Neuronal stem cell (in vitro differentiated cells): ENCODE results near the gene ERC2.

ENCODE experiments used
- DNase-seq: peaks from one replicate; pipeline ENCODE4 v3.0.0-alpha.2; 2013; ENCODE audit warnings: low spot score
- H2AFZ ChIP-seq: one replicate; pipeline ENCODE4 v1.6.1; 2013; ENCODE audit warnings: mild to moderate bottlenecking, low read length, inconsistent platforms
- H2AK5ac ChIP-seq: 2 replicates; pipeline ENCODE4 v1.6.1; 2013; ENCODE audit warnings: low read depth, mild to moderate bottlenecking, inconsistent platforms, low read length, moderate library complexity, mixed read lengths
- H2BK120ac ChIP-seq: 2 replicates; pipeline ENCODE4 v1.6.1; 2013; ENCODE audit warnings: low read depth, mild to moderate bottlenecking, inconsistent platforms, low read length, moderate library complexity, mixed read lengths
- H2BK12ac ChIP-seq: one replicate; pipeline ENCODE4 v1.6.1; 2013; ENCODE audit warnings: low read length, inconsistent platforms
- H2BK15ac ChIP-seq: 2 replicates; pipeline ENCODE4 v1.6.1; 2013; ENCODE audit warnings: mild to moderate bottlenecking, low read length, inconsistent platforms, mixed read lengths
- H2BK5ac ChIP-seq: one replicate; pipeline ENCODE4 v1.6.1; 2013; ENCODE audit warnings: inconsistent platforms, mild to moderate bottlenecking, low read length, moderate library complexity
- H3K14ac ChIP-seq: one replicate; pipeline ENCODE4 v1.6.1; 2013; ENCODE audit warnings: low read length, inconsistent platforms
- H3K18ac ChIP-seq: 2 replicates; pipeline ENCODE4 v1.6.1; 2013; ENCODE audit warnings: low read length, inconsistent platforms
- H3K23ac ChIP-seq: 2 replicates; pipeline ENCODE4 v1.6.1; 2013; ENCODE audit warnings: low read depth, mild to moderate bottlenecking, mixed read lengths, low read length, inconsistent platforms; ENCODE audit not compliant: poor library complexity
- H3K27ac ChIP-seq: replicated peaks from 3 replicates; pipeline ENCODE4 v1.5.1; 2013; ENCODE audit warnings: low read length, inconsistent platforms
- H3K27me3 ChIP-seq, 3 experiments: 2 replicates each; pipeline ENCODE4 v1.6.1; 2013; ENCODE audit warnings: low read length in 3 of 3, mild to moderate bottlenecking in 2 of 3, inconsistent platforms in 1 of 3, low read depth in 1 of 3, mixed read lengths in 1 of 3, moderate library complexity in 1 of 3; ENCODE audit not compliant: control insufficient read depth in 3 of 3, insufficient read depth in 3 of 3
- H3K36me3 ChIP-seq, 2 donors: replicated peaks in 1 of 2; 2 replicates each; pipeline ENCODE4 v1.6.1; 2013; ENCODE audit warnings: low read length in 2 of 2; ENCODE audit not compliant: control insufficient read depth in 2 of 2, insufficient read depth in 2 of 2
- H3K4ac ChIP-seq: 2 replicates; pipeline ENCODE4 v1.6.1; 2013; ENCODE audit warnings: inconsistent platforms, mild to moderate bottlenecking, low read length, moderate library complexity
- H3K4me1 ChIP-seq, 2 donors: 1 replicate in 1 of 2; 2 replicates in 1 of 2; pipeline ENCODE4 v1.6.1; 2013; ENCODE audit warnings: low read length in 2 of 2, low read depth in 1 of 2; ENCODE audit not compliant: control insufficient read depth in 2 of 2, insufficient read depth in 1 of 2
- H3K4me2 ChIP-seq: one replicate; pipeline ENCODE4 v1.6.1; 2013; ENCODE audit warnings: mild to moderate bottlenecking, low read length, inconsistent platforms; ENCODE audit not compliant: insufficient read depth, poor library complexity, severe bottlenecking
- H3K4me3 ChIP-seq, 2 donors: 2 replicates each; pipeline ENCODE4 v1.5.1; 2013; ENCODE audit warnings: low read length in 2 of 2, mild to moderate bottlenecking in 2 of 2, inconsistent platforms in 1 of 2, moderate library complexity in 1 of 2
- H3K79me1 ChIP-seq: one replicate; pipeline ENCODE4 v1.6.1; 2013; ENCODE audit warnings: low read depth, mild to moderate bottlenecking, inconsistent platforms, low read length, moderate library complexity
- H3K9ac ChIP-seq: one replicate; pipeline ENCODE4 v1.6.1; 2013; ENCODE audit warnings: mild to moderate bottlenecking, low read depth, low read length, inconsistent platforms; ENCODE audit not compliant: poor library complexity
- H3K9me3 ChIP-seq, 2 donors: replicated peaks in 1 of 2; 2 replicates each; pipeline versions ENCODE3 to v1.6.1; 2013; ENCODE audit warnings: low read length in 2 of 2, mild to moderate bottlenecking in 2 of 2, inconsistent platforms in 1 of 2, low read depth in 1 of 2, mixed read lengths in 1 of 2, moderate library complexity in 1 of 2; ENCODE audit not compliant: control insufficient read depth in 2 of 2, insufficient read depth in 1 of 2
- H4K8ac ChIP-seq: one replicate; pipeline ENCODE4 v1.6.1; 2013; ENCODE audit warnings: low read depth, mild to moderate bottlenecking, inconsistent platforms, low read length, moderate library complexity
- H4K91ac ChIP-seq: one replicate; pipeline ENCODE4 v1.6.1; 2013; ENCODE audit warnings: low read length, low read depth, mild to moderate bottlenecking, inconsistent platforms; ENCODE audit not compliant: poor library complexity
- WGBS, 2 donors: extraction: QIAGEN DNeasy Blood & Tissue Kit; methylation state at CpG; one replicate each; pipeline ENCODE4 v1.1.7; 2013; ENCODE audit warnings: missing lambda C conversion rate in 2 of 2, mixed read lengths in 1 of 2; ENCODE audit not compliant: insufficient read length in 2 of 2, insufficient replicate concordance in 1 of 2; ENCODE audit errors: extremely low coverage in 2 of 2; 5-methylcytosine and 5-hydroxymethylcytosine counted together

ERC2 gene

DNA sequence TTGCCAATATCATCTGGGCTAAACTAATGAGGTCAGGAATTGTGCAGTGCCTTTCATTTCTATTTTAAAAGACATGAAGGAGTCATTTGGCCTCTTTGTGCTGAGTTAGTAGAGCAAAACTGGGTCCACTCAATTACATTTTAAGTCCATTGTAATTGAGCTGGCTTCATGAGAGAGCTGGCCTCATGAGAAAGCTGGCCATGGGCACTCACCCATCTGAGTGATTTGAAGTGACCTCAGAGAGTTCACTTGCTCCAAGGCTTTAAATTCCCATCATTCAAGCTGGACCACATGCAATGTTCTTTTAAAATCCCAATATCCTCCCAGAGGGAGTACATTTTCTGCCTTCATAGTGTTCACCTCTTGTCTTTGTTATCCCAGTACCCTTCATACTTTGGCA, 645.3 kb downstream of the ERC2 start:
- Histone ChIP-seq H2AK5ac (no peak overlapping the region), H2BK15ac (no peak overlapping the region), H3K18ac (no peak overlapping the region), H3K79me1 (no peaks in the 10 kb centered on the region), H3K4ac (no peak overlapping the region), H4K91ac (no peak overlapping the region), H3K4me1 (peaks cover 0 to 3% of the 10 kb centered on the region in 2 donors), H3K14ac (no peak overlapping the region), H4K8ac (no peak overlapping the region), H3K27ac (no peak overlapping the region), H2AFZ (no peak overlapping the region), H2BK5ac (no peak overlapping the region), H2BK120ac (no peak overlapping the region), H2BK12ac (no peak overlapping the region), H3K36me3 (no peaks in the 10 kb centered on the region), H3K9ac (no peak overlapping the region), H3K23ac (no peak overlapping the region), H3K27me3 (no peaks in the 10 kb centered on the region), H3K9me3 (no peaks in the 10 kb centered on the region), H3K4me3 (no peak overlapping the region), H3K4me2 (no peak overlapping the region)
- DNase-seq: no peak

DNA sequence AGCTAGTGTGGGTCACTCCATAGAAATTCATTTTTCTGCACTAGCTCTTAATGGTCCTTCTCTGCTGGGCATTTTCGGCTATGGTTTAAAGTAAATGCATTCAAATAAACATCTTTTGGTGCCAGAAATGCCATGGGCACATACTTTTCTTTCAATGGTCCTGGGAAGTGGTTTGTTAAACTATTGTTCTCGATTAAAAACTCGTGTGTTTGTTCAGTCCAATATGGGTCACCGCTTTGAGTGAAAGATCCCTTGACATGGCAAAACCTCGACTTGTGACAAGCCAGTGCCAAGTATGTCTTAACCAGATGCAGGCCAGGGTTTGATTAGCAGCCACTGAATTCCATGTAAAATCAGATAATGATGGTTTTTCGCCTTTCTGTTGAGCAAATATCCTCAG, 649.3 kb downstream of the ERC2 start:
- H3K14ac ChIP-seq: no peak overlapping the region
- H2AFZ ChIP-seq: no peak overlapping the region
- H4K8ac ChIP-seq: no peak overlapping the region
- H3K4me1 ChIP-seq: no peaks in the 10 kb centered on the region
- H3K23ac ChIP-seq: no peak overlapping the region
- H3K4me3 ChIP-seq: no peak overlapping the region
- H3K27ac ChIP-seq: no peak overlapping the region
- H4K91ac ChIP-seq: no peak overlapping the region
- no peak overlapping the region for H3K18ac ChIP-seq
- no peak overlapping the region for H2BK120ac ChIP-seq
- H3K79me1 ChIP-seq: no peaks in the 10 kb centered on the region
- H3K4ac ChIP-seq: no peak overlapping the region
- H2BK12ac ChIP-seq: no peak overlapping the region
- H3K9me3 ChIP-seq: no peaks in the 10 kb centered on the region
- no peak overlapping the region for H3K9ac ChIP-seq
- no peak overlapping the region for H3K4me2 ChIP-seq
- DNase-seq: no peak
- no peak overlapping the region for H2BK5ac ChIP-seq
- no peaks in the 10 kb centered on the region for H3K36me3 ChIP-seq
- H2BK15ac ChIP-seq: no peak overlapping the region
- H2AK5ac ChIP-seq: no peak overlapping the region
- WGBS, 2 donors: no CpG with 5 or more reads among the region's 6 CpGs
- H3K27me3 ChIP-seq: no peaks in the 10 kb centered on the region

DNA sequence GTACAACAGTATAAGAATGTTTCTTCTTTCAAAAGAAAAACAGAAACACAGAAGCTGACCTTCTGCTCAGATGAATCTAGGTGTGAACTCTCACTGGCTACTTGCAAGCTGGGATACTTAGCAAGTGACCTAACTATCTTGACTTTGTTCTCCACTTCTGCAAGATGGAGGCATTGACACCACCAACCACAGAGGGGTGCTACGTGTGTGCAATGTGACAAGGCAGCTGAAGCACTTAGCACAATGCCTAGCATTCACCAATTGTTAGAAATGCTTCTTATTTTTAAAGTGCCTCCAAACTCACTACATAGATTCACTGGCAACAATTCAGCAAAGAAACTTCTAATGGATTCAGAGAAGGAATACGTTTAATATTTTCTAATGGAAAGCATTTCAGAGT, 649.8 kb downstream of the ERC2 start:
- Histone ChIP-seq H3K27ac (no peak overlapping the region), H4K8ac (no peak overlapping the region), H3K9ac (no peak overlapping the region), H3K23ac (no peak overlapping the region), H3K27me3 (no peaks in the 10 kb centered on the region), H3K4ac (no peak overlapping the region), H2BK12ac (no peak overlapping the region), H2AK5ac (no peak overlapping the region), H4K91ac (no peak overlapping the region), H2BK5ac (no peak overlapping the region), H3K79me1 (no peaks in the 10 kb centered on the region), H3K36me3 (no peaks in the 10 kb centered on the region), H3K14ac (no peak overlapping the region), H3K4me2 (no peak overlapping the region), H3K18ac (no peak overlapping the region), H3K4me3 (no peak overlapping the region), H3K4me1 (no peaks in the 10 kb centered on the region), H2AFZ (no peak overlapping the region), H2BK15ac (no peak overlapping the region), H2BK120ac (no peak overlapping the region), H3K9me3 (no peaks in the 10 kb centered on the region)
- DNase-seq: no peak
- WGBS, 2 donors: no CpG with 5 or more reads among the region's 2 CpGs

DNA sequence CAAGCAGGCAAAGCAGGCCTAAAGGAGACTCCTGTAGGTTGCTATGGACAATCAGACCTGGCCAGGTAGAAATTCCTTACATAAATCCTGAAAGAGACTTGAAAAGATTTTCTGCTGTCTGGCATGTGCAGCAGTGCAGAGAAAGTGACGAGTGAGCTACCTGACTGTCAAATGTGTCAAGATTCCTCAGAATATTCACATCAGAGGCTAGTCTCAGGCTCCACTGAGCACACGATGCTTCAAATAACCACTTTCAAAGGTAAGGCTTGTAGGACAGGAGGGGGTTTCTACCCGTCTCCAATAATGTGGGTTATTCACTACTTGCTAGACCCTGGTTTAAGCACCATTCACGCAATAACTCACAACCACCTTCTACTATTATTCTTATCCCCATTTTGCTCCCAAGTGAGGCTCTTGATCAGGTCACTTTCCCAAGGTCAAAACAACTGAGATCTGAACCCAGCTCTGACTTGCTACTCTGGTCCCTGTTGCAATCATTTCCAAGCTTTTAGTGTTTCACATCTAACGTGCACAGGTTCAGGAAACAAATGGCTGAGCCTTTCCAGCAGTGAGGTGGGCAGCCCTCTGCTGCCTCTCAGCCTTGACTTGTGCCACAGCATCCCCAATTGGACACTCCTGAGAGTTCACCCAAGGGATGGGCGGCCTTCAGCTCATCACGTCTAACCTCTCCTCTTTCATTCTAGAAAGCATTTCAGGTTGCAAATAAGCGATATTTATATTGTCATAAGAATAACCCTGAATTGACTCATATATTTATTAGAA, 651.3 kb downstream of the ERC2 start:
- Histone ChIP-seq H3K23ac (no peak overlapping the region), H2BK120ac (no peak overlapping the region), H2BK12ac (no peak overlapping the region), H3K9ac (no peak overlapping the region), H2AK5ac (no peak overlapping the region), H4K8ac (no peak overlapping the region), H4K91ac (no peak overlapping the region), H3K9me3 (no peaks in the 10 kb centered on the region), H2BK5ac (no peak overlapping the region), H3K4ac (no peak overlapping the region), H3K4me1 (no peaks in the 10 kb centered on the region), H3K79me1 (no peaks in the 10 kb centered on the region), H2BK15ac (no peak overlapping the region), H3K18ac (no peak overlapping the region), H3K27me3 (no peaks in the 10 kb centered on the region), H3K4me2 (no peak overlapping the region), H3K27ac (no peak overlapping the region), H3K36me3 (no peaks in the 10 kb centered on the region), H3K4me3 (no peak overlapping the region), H3K14ac (no peak overlapping the region), H2AFZ (no peak overlapping the region)
- no CpG with 5 or more reads among the region's 8 CpGs for WGBS, 2 donors
- DNase-seq: no peak
